ENCODE data around the gene JKAMP.

- TF ChIP-seq SRF (IDR thresholded peaks at IDR 0.05; ENCODE audit: low read depth) (no peak), REST (IDR thresholded peaks at IDR 0.05; ENCODE audit: low read depth) (no peak), SP1 (IDR thresholded peaks at IDR 0.05; ENCODE audit: low read depth) (no peak), YY1 (IDR thresholded peaks at IDR 0.05; ENCODE audit: extremely low read depth, insufficient replicate concordance, low read depth, low read length) (no peak), CTCF (IDR thresholded peaks at IDR 0.05 in 2 of 3, conservative IDR thresholded peaks at IDR 0.05 in 1 of 3; ENCODE audit: borderline replicate concordance in 1 of 3, insufficient read depth in 1 of 3, low read depth in 2 of 3, low read length in 2 of 3) (no peak), POLR2AphosphoS5 (IDR thresholded peaks at IDR 0.05; ENCODE audit: low read depth, low read length) (no peak)
Observed at GRCh38 chr14:59509101-59509500, 24.8 kb downstream of the JKAMP start.

Measured in HCT116 (cell line).